SK-N-SH treated with all-trans-retinoic acid at 6 μM for 48 hours (cell line): ENCODE measurements around the gene ASAH2.

Experiments
- ARNTL ChIP-seq: fragments of 450-650 bp; formaldehyde crosslinking; IDR thresholded peaks from 2 replicates; pipeline ENCODE4 v1.5.0; 2020; ENCODE audit warnings: low read depth, mild to moderate bottlenecking, moderate library complexity, borderline replicate concordance
- GLIS3 ChIP-seq: fragments of 250-450 bp; sonication (Bioruptor Pico); IDR thresholded peaks from 2 replicates; pipeline ENCODE4 v1.5.0; 2020; ENCODE audit warnings: mild to moderate bottlenecking, moderate library complexity
- PPARA ChIP-seq: fragments of 250-450 bp; sonication (Bioruptor Pico); IDR thresholded peaks from 2 replicates; pipeline ENCODE4 v1.5.0; 2020; ENCODE audit warnings: mild to moderate bottlenecking, borderline replicate concordance
- RARB ChIP-seq: fragments of 250-450 bp; sonication (Bioruptor Pico); IDR thresholded peaks from 2 replicates; pipeline ENCODE4 v1.8.0; 2021; ENCODE audit warnings: mild to moderate bottlenecking, moderate library complexity
- SNAI2 ChIP-seq: fragments of 250-450 bp; sonication (Bioruptor Pico); IDR thresholded peaks from 2 replicates; pipeline ENCODE4 v1.5.0; 2020; ENCODE audit warnings: mild to moderate bottlenecking, moderate library complexity
- ZC3H10 ChIP-seq: fragments of 250-450 bp; sonication (Bioruptor Pico); IDR thresholded peaks from 2 replicates; pipeline ENCODE4 v1.5.1; 2021; ENCODE audit warnings: mild to moderate bottlenecking, moderate library complexity
- ZFP3 ChIP-seq: fragments of 250-450 bp; sonication (Bioruptor Pico); IDR thresholded peaks from 2 replicates; pipeline ENCODE4 v1.5.0; 2020; ENCODE audit warnings: mild to moderate bottlenecking, moderate library complexity
- TF ChIP-seq, protein P1 (sequence below): fragments of 250-450 bp; sonication (Bioruptor Pico); IDR thresholded peaks from 2 replicates; pipeline ENCODE4 v1.5.1; 2021; ENCODE audit warnings: mild to moderate bottlenecking, moderate library complexity
- TF ChIP-seq, protein P2 (sequence below): fragments of 250-450 bp; sonication (Bioruptor Pico); IDR thresholded peaks from 2 replicates; pipeline ENCODE4 v1.8.0; 2020; ENCODE audit warnings: mild to moderate bottlenecking, moderate library complexity, borderline replicate concordance
- TF ChIP-seq, protein P3 (sequence below): fragments of 250-450 bp; sonication (Bioruptor Pico); IDR thresholded peaks from 2 replicates; pipeline ENCODE4 v1.5.1; 2020; ENCODE audit warnings: low read depth, mild to moderate bottlenecking, moderate library complexity

DNA sequence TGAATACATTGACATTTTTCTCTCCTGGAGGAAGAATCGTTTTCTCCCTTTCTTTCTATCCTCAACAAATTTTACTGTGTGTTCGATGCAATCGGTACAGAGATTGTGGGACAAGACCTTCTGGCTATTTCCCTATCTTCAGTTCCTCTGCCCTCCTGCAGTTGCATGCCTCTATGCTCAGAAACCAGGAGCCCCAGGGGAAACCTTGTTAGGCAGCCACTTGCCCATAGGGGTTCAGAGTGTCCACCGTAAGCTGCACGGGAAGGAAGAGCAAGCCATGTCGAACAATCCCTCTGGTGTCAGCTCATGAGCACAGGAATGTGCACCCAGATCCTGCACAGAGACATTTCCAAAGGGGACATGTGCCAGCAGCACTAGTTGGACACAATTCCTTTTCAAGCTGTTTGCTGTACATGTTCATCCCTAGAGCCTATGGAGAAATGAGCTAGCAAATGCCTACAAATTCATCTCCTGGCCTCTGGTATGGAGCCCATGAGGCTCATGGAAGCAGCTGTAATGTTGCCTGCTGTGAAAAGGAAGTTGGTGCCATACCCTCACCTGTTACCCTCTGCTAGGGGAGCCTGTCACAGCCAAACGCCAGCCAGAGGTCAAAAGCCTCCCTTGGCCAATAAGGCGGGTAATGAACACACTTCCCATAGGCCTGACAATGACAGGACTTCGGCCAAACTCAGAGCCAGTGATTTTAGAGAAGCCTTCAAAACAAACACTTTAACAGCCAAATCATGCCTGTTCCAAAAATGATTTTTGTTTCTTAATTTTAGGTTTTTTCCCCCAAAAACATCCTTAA, 35.9 kb upstream of the ASAH2 start:
- TF ChIP-seq PPARA (CRISPR knock-in tag) = no peak
- TF ChIP-seq ARNTL (CRISPR knock-in tag) = no peak
- TF ChIP-seq SNAI2 = no peak
- no peak for TF ChIP-seq GLIS3 (CRISPR knock-in tag)
- TF ChIP-seq, protein P1, sequence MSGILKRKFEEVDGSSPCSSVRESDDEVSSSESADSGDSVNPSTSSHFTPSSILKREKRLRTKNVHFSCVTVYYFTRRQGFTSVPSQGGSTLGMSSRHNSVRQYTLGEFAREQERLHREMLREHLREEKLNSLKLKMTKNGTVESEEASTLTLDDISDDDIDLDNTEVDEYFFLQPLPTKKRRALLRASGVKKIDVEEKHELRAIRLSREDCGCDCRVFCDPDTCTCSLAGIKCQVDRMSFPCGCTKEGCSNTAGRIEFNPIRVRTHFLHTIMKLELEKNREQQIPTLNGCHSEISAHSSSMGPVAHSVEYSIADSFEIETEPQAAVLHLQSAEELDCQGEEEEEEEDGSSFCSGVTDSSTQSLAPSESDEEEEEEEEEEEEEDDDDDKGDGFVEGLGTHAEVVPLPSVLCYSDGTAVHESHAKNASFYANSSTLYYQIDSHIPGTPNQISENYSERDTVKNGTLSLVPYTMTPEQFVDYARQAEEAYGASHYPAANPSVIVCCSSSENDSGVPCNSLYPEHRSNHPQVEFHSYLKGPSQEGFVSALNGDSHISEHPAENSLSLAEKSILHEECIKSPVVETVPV (CRISPR knock-in tag) = no peak
- no peak for TF ChIP-seq RARB (CRISPR knock-in tag)
- no peak for TF ChIP-seq ZC3H10 (CRISPR knock-in tag)
- no peak for TF ChIP-seq ZFP3 (CRISPR knock-in tag)
- TF ChIP-seq, protein P2, sequence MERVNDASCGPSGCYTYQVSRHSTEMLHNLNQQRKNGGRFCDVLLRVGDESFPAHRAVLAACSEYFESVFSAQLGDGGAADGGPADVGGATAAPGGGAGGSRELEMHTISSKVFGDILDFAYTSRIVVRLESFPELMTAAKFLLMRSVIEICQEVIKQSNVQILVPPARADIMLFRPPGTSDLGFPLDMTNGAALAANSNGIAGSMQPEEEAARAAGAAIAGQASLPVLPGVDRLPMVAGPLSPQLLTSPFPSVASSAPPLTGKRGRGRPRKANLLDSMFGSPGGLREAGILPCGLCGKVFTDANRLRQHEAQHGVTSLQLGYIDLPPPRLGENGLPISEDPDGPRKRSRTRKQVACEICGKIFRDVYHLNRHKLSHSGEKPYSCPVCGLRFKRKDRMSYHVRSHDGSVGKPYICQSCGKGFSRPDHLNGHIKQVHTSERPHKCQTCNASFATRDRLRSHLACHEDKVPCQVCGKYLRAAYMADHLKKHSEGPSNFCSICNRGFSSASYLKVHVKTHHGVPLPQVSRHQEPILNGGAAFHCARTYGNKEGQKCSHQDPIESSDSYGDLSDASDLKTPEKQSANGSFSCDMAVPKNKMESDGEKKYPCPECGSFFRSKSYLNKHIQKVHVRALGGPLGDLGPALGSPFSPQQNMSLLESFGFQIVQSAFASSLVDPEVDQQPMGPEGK (CRISPR knock-in tag) = no peak
- TF ChIP-seq, protein P3, sequence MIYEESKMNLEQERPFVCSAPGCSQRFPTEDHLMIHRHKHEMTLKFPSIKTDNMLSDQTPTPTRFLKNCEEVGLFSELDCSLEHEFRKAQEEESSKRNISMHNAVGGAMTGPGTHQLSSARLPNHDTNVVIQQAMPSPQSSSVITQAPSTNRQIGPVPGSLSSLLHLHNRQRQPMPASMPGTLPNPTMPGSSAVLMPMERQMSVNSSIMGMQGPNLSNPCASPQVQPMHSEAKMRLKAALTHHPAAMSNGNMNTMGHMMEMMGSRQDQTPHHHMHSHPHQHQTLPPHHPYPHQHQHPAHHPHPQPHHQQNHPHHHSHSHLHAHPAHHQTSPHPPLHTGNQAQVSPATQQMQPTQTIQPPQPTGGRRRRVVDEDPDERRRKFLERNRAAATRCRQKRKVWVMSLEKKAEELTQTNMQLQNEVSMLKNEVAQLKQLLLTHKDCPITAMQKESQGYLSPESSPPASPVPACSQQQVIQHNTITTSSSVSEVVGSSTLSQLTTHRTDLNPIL (CRISPR knock-in tag) = no peak
